Smooth muscle cell of the brain vasculature (primary cell): ENCODE results near the gene STX8.
"Not testable (repeated sequence)": the region's sequence is repeated elsewhere in the genome, so short reads cannot be mapped to it uniquely, and the experiment has no call there.

Experiments used
- DNase-seq: peaks from one replicate; pipeline ENCODE4 v3.0.0-alpha.2; 2012; ENCODE audit warnings: low read depth, low spot score

The STX8 gene

GRCh38 chr17:9557161-9557755, 18.4 kb downstream of the STX8 start:
- no peak for DNase-seq

GRCh38 chr17:9554715-9555114, 20.9 kb downstream of the STX8 start:
- not testable (repeated sequence) for DNase-seq

GRCh38 chr17:9553596-9553995, 22.0 kb downstream of the STX8 start:
- no peak for DNase-seq

GRCh38 chr17:9553181-9553580, 22.4 kb downstream of the STX8 start:
- DNase-seq = no peak

GRCh38 chr17:9549215-9549614, 26.4 kb downstream of the STX8 start:
- no peak for DNase-seq

GRCh38 chr17:9544221-9544620, 31.4 kb downstream of the STX8 start:
- no peak for DNase-seq

GRCh38 chr17:9541718-9542117, 33.9 kb downstream of the STX8 start:
- no peak for DNase-seq

- no peak for DNase-seq
Measured at GRCh38 chr17:9538626-9539025, 37.0 kb downstream of the STX8 start.

GRCh38 chr17:9537177-9537776, 38.3 kb downstream of the STX8 start:
- DNase-seq = no peak

GRCh38 chr17:9536061-9536460, 39.6 kb downstream of the STX8 start:
- no peak for DNase-seq

GRCh38 chr17:9533441-9533840, 42.2 kb downstream of the STX8 start:
- DNase-seq = no peak

GRCh38 chr17:9532715-9533114, 42.9 kb downstream of the STX8 start:
- DNase-seq = no peak

- DNase-seq = no peak
Measured at GRCh38 chr17:9531034-9531433, 44.6 kb downstream of the STX8 start.

- DNase-seq = peak; percentile 18
Measured at GRCh38 chr17:9529033-9529700, 46.5 kb downstream of the STX8 start.

GRCh38 chr17:9527788-9528187, 47.8 kb downstream of the STX8 start:
- DNase-seq = no peak

GRCh38 chr17:9522074-9522473, 53.5 kb downstream of the STX8 start:
- peak; percentile 28 for DNase-seq

- no peak for DNase-seq
Measured at GRCh38 chr17:9521062-9521461, 54.6 kb downstream of the STX8 start.

GRCh38 chr17:9520649-9521048, 55.0 kb downstream of the STX8 start:
- no peak for DNase-seq

GRCh38 chr17:9519583-9520272, 55.9 kb downstream of the STX8 start:
- no peak for DNase-seq

- no peak for DNase-seq
Measured at GRCh38 chr17:9517396-9517795, 58.2 kb downstream of the STX8 start.

- no peak for DNase-seq
Measured at GRCh38 chr17:9513266-9513665, 62.4 kb downstream of the STX8 start.

GRCh38 chr17:9512323-9513168, 63.1 kb downstream of the STX8 start:
- peak; percentile 17 for DNase-seq
